HL-60/S4 treated with retinoic acid at 250 ng/mL for 4 days and 3 days (cell line): Measurements from ENCODE around the gene MUC13.

Source experiments
- in situ Hi-C: fragments of 300-500 bp; cut with MboI; formaldehyde crosslinking; loops from 2 replicates; pipeline ENCODE4 v1.7.0; 2022; ENCODE audit warnings: low sequenced_read_pairs

The MUC13 gene

DNA sequence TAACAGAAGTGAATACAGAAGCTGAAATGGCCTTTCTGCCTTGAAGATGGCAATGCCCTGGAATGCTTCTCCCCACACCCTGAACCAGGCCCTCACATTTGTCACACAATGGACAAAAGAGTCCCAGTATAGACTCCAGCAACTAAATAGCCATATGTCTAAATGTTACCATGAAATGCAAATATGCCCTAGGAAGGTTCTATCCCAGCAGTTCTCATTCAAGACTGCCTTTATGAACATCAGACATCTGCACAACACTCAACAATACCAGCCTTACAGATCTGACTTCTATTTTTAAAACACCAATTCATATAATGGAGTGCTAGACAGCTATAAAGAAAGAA, 55.2 kb downstream of the MUC13 start:
- in situ Hi-C loops = no loop called here

DNA sequence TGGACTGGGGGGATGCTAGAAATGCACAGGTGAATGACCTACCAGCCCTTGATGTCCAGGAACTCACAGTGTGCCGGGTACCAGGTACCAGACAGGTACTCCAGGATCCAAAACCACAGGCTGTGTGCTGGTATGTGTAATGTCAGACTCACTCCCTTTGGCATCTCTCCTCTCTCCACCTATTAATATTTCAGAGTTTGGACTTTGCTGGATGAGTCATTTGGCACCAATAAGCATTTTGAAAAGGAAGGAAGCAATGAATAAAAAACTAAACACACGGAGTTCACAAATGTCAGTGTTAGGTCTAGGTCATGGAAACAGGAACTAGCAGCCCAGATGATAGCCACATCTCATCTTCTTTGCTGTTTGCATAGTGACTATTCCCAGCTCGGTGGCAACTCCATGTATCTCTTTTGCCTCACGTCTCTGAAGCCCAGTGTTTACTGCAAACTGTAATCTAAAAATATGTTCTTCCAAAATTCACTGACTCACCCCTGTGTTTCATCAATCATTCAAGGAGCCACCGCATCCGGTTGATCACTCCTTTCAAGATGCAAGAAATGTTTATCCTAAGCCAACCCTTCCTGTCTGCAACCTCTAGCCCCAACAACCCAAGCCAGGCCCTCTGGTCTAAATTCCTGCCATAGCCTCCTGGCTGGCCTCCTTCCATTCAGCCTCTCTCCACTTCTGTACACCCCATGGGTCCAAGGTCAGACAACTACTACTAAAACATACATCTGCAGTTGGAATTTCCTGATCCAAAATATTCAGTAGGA, 55.8 kb downstream of the MUC13 start:
- in situ Hi-C loops = no loop called here

DNA sequence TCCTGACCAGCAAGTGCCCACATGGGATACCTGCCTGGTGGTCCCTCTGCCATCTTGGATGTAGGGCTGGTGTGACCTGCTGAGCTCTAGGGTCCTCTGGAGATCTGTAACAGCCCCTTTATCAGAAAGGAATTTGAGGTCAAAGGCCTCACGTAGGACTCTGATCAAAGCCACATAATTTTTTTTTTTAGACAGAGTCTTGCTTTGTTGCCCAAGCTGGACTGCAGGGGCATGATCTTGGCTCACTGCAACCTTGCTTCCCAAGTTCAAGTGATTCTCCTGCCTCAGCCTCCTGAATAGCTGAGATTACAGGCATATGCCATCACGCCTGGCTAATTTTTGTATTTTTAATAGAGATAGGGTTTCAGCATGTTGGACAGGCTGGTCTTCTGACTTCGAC, 56.9 kb downstream of the MUC13 start:
- in situ Hi-C loops = no loop called here

DNA sequence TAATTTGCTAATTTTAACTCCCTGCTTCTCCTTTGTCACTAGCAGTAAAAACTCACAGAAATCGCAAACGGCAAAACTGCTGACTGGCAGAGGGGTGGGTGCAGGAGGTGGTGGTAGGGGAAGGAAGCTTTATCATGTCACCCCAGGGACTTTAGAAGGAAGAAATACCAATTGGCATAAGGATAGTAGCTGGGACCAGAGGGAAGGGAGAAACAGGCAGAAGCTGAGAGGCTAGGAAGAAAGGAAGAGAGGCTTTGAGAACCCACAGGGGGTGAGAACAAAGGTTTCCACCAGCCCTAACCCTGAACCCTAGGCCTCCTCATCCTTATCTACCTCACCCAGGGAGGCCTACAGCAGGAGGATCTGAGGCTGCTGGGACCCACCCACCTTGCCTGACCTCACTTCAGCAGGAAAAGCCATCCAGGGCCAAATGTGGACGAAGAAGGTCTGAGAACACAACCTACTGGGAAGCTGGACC, 58.1 kb downstream of the MUC13 start:
- in situ Hi-C loops = no loop called here

DNA sequence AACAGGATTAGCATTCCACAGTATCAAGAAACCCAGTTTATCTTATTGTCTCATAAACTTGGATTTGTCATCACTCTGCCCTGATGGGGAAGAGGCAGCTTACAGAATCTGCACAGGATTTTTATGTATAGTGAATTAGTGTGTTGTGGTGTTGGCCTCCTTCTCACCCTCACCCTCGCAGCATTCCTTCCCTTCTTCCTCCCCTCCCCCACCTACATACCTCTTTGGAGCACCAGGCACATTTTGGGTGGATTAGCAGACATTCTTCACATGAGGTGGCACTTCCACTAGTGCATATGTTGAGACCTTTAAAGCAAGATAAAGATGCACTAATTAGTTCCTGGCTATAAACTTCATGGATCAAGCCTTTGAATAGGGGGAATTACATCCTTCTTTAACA, 61.3 kb downstream of the MUC13 start:
- in situ Hi-C loops = no loop called here

DNA sequence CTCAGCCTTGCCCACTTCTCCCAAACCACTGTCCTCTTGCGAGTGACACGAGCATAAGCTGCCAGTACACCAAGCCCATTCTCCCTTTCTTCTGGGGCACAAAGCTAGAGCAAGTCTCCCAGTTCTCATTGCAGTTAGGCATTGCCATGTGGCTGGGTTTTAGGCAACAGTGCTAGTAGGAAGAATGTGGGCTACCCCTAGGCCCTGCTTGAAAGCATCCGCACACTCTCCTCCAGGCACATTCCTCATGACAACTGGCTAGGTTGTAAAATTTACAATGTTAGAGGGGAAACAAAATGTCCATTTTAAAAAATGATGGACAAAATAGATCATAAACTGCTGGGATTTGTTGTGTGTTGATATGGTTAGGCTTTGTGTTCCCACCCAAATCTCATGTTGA, 67.0 kb downstream of the MUC13 start:
- in situ Hi-C loops = no loop called here

DNA sequence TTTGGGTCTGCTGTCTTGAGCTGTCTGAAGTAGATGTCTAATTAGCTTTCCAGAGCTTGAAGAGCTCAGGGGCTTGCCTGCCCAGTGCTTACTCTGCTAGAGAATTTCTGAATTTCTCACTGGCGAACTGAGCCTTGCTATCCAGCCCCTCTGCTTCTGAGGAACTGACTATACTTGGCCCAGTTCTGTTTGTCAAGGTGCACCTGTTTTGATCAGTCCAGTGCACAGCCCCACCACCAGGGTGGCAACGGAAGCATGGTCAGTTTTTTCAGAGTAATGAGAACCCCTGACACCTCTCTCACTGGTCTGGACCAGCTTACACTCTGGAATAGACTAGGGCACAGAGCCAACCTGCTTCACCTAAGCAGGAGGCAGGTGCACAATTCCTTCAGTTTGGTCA, 72.5 kb downstream of the MUC13 start:
- in situ Hi-C loops = no loop called here

DNA sequence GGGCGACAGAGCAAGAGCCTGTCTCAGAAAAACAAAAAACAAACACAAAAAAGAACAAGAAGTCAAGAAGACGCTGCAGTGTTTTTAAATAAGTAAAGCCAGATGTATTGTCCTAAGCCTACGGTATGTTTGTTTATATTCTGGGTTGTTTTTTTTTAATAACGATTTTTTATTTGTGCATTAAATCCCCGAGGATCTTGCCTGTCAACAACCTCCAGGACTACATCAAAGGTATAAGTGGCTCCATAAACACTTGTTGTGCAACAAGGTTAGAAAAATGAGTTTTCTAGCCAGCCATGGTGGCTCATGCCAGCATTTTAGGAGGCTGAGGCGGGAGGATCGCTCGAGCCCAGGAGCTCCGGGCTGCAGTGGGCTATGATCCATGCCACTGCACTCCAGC, 73.5 kb downstream of the MUC13 start:
- in situ Hi-C loops = no loop called here

DNA sequence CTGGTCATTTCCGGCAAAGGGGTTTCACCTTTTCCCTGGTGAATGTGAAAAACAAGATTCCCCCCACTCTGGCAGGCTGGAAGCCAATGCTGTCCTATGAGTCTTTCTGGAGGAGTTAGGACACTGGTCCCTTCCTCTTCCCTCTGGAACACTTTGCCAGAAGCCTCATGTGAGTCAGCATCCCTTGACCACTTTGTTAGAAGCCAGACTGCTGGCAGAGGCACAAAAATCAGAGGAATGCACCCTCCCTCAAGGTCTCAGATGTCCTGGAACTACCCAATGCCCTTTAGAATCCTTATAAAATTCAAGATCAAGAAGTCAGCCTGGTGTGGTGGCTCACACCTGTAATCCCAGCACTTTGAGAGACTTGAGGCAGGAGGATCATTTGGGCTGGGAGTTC, 74.0 kb downstream of the MUC13 start:
- in situ Hi-C loops = no loop called here

DNA sequence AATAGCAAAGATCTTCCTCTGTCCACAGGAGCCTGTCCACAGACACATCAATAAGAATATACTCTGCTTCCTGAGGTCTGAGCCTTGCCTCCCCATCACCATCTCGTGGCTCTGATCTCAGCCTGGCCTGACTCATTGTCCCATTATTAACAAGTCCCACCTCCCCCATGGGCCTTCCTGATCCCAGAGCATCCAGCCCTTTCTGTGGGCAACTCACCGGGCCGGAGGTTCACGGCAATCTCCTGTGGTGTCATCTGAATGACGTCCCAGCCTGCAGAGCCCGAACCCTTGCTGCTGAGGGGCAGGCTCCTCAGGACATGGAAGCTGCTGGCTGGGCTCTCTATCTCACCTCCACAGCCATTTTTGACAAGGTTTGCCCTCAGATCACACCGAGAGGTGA, 75.5 kb downstream of the MUC13 start:
- in situ Hi-C loops = no loop called here

DNA sequence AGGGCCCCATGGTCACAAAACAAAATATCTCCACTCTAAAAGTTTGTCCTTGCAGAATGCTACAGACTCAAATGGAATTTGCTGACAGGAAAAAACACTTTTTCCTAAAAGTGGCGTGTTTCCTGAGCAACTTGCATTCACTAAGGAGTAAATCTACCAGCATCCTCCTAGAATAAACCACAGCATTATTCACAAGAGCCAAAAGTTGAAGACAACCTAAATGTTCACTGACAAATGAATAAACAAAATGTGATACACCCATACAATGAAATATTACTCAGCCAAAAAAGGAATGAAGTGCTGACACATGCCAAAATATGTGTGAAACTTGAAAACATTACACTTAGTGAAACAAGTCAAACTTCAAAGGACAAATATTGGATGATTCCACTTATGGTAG, 76.3 kb downstream of the MUC13 start:
- in situ Hi-C loops = no loop called here

DNA sequence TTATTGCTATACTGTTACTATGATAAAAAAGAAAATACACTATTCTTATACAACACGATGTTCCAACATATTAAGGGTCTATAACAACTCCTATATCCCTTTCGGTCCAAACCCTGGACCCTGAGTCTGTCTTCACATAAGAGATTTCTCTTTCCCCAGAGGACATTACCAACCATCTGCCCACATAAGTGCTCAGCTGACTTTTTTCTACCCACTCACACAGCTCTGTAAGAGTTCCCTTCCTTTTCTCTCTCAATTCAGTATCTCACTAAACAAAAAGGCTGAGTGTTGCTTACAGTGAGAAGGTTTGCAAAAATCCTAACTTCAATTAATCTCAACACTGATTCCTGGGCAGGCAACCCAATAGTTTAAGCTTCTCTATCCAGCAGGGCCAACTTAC, 77.9 kb downstream of the MUC13 start:
- in situ Hi-C loops = no loop called here
